Subcutaneous abdominal adipose tissue (tissue), 5 donors: ENCODE data around the gene FERMT3.

ENCODE experiments used
- H3K27ac ChIP-seq: one replicate; pipeline ENCODE4 v1.7.0; 2013; ENCODE audit warnings: low read depth, mild to moderate bottlenecking, inconsistent platforms, low read length, moderate library complexity
- H3K27me3 ChIP-seq, 5 donors: one replicate each; pipeline ENCODE4 v1.7.0; 2013; ENCODE audit warnings: low read length in 5 of 5, inconsistent platforms in 1 of 5; ENCODE audit not compliant: control insufficient read depth in 5 of 5, insufficient read depth in 4 of 5
- H3K36me3 ChIP-seq, 5 donors: one replicate each; pipeline ENCODE4 v1.7.0; 2013; ENCODE audit warnings: low read length in 5 of 5; ENCODE audit not compliant: control insufficient read depth in 5 of 5, insufficient read depth in 5 of 5
- H3K4me1 ChIP-seq, 5 donors: one replicate each; pipeline ENCODE4 v1.7.0; 2013; ENCODE audit warnings: low read length in 5 of 5, mild to moderate bottlenecking in 3 of 5, moderate library complexity in 1 of 5; ENCODE audit not compliant: control insufficient read depth in 5 of 5, insufficient read depth in 5 of 5
- H3K4me3 ChIP-seq, 5 donors: one replicate each; pipeline ENCODE4 v1.7.0; 2013; ENCODE audit warnings: low read length in 5 of 5, low read depth in 1 of 5
- H3K9ac ChIP-seq, 5 donors: one replicate each; pipeline ENCODE4 v1.7.0; 2013; ENCODE audit warnings: low read length in 5 of 5, mild to moderate bottlenecking in 4 of 5, moderate library complexity in 3 of 5
- H3K9me3 ChIP-seq, 5 donors: one replicate each; pipeline ENCODE4 v1.7.0; 2013; ENCODE audit warnings: low read length in 5 of 5; ENCODE audit not compliant: control insufficient read depth in 5 of 5
- donor health status: healthy.
- donor health status: healthy.
- donor health status: healthy.
- donor health status: healthy.
- donor health status: healthy.

FERMT3 gene

GRCh38 chr11:64233913-64234586 lies 27.5 kb downstream of the FERMT3 start, which contains the start of gene VEGFB:
Gene VEGFB, plus strand, starts transcription at chr11:64234584. Its CDS starts 250 bp downstream, at chr11:64234834.
- peaks cover 0 to 27% (median 21%) of the 10 kb centered on the region in 5 donors for H3K36me3 ChIP-seq
- H3K9me3 ChIP-seq = no peaks in the 10 kb centered on the region
- peak within 1 kb of the TSS; percentile 69 for H3K27ac ChIP-seq
- no peaks in the 10 kb centered on the region for H3K27me3 ChIP-seq
- H3K4me1 ChIP-seq = peaks cover 8 to 58% (median 48%) of the 10 kb centered on the region in 5 donors
- peak within 1 kb of the TSS in 4 of 5 donors; percentile 53 to 80 (median 72) for H3K9ac ChIP-seq
- peak within 1 kb of the TSS; percentile 65 to 89 (median 76) for H3K4me3 ChIP-seq

- Histone ChIP-seq H3K9me3 (no peaks in the 10 kb centered on the region), H3K27ac (peak overlapping the region; percentile 69), H3K4me3 (peak overlapping the region; percentile 62 to 89 (median 76)), H3K27me3 (no peaks in the 10 kb centered on the region), H3K4me1 (peaks cover 8 to 54% (median 42%) of the 10 kb centered on the region in 5 donors), H3K36me3 (peaks cover 0 to 28% (median 23%) of the 10 kb centered on the region in 5 donors), H3K9ac (peak overlapping the region in 4 of 5 donors; percentile 34 to 80 (median 60))
These were observed 28.3 kb downstream of the FERMT3 start for GRCh38 chr11:64234647-64235379.

- peaks cover 0 to 2% (median 0%) of the 10 kb centered on the region in 5 donors for H3K27me3 ChIP-seq
- peak overlapping the region; percentile 69 for H3K27ac ChIP-seq
- peaks cover 0 to 28% (median 23%) of the 10 kb centered on the region in 5 donors for H3K36me3 ChIP-seq
- H3K4me1 ChIP-seq = peaks cover 12 to 54% (median 46%) of the 10 kb centered on the region in 5 donors
- H3K9me3 ChIP-seq = no peaks in the 10 kb centered on the region
- peak overlapping the region in 4 of 5 donors; percentile 34 to 80 (median 60) for H3K9ac ChIP-seq
- H3K4me3 ChIP-seq = peak overlapping the region; percentile 62 to 89 (median 76)
These were observed 29.1 kb downstream of the FERMT3 start for GRCh38 chr11:64235437-64236161.

DNA sequence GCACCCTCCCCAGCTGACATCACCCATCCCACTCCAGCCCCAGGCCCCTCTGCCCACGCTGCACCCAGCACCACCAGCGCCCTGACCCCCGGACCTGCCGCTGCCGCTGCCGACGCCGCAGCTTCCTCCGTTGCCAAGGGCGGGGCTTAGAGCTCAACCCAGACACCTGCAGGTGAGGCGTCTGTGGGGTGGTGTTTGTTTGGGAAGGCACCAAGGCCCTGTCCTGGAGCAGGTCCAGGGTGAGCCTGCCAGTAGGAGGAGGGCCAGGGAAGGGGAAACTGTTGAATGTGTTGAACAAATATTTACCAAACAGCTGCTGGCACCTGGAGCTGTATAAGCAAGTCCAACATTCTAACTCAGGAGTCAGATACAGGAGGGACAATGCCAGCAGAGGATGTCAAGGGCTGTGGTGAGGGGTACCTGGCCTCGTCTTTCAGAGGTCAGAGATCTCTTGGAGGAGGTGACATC lies 31.0 kb downstream of the FERMT3 start:
- H3K9me3 ChIP-seq = no peaks in the 10 kb centered on the region
- H3K27ac ChIP-seq = no peak overlapping the region
- H3K9ac ChIP-seq = no peak overlapping the region
- peaks cover 0 to 28% (median 23%) of the 10 kb centered on the region in 5 donors for H3K36me3 ChIP-seq
- H3K4me3 ChIP-seq = no peak overlapping the region
- H3K27me3 ChIP-seq = peaks cover 0 to 7% (median 0%) of the 10 kb centered on the region in 5 donors
- H3K4me1 ChIP-seq = peaks cover 14 to 55% (median 46%) of the 10 kb centered on the region in 5 donors

DNA sequence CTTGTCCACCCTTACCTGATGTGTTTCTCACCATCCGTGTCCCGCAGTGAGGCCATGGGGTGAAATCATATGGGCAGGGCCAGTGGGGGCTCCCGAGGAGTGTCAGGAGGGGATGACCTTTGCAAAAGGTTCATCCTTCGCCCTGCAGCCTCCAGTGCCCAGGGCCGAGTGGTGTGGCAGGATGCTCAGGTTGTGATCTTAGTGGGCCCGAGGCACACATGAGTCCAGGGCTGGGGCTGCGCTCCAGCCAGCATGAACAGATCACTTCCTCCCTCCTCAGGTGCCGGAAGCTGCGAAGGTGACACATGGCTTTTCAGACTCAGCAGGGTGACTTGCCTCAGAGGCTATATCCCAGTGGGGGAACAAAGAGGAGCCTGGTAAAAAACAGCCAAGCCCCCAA lies 31.6 kb downstream of the FERMT3 start:
- H3K27ac ChIP-seq = no peak overlapping the region
- H3K4me1 ChIP-seq = peaks cover 13 to 55% (median 45%) of the 10 kb centered on the region in 5 donors
- no peak overlapping the region for H3K9ac ChIP-seq
- no peak overlapping the region for H3K4me3 ChIP-seq
- no peaks in the 10 kb centered on the region for H3K9me3 ChIP-seq
- peaks cover 0 to 29% (median 24%) of the 10 kb centered on the region in 5 donors for H3K36me3 ChIP-seq
- peaks cover 0 to 7% (median 0%) of the 10 kb centered on the region in 5 donors for H3K27me3 ChIP-seq

DNA sequence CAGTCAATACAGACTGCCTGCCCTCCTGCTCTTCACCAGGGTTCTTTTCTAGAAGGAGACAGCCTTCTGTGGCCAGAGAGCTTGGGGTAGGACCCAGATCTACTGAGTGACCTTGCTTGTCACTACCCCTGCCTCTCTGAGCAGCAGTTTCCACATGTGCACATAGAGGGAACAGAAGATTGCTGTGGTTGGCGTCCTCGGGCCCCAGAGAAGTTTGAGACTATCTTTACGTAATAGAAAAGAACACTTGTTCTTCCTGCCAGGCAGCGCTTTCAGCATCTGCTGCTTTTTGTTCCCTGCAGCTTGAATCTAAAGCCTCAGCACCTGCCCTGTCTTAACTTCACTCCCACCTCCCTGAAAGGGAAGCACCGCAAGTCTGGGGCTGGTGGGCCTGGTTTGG lies 32.5 kb downstream of the FERMT3 start:
- H3K27me3 ChIP-seq = peaks cover 0 to 7% (median 0%) of the 10 kb centered on the region in 5 donors
- peak overlapping the region; percentile 54 for H3K27ac ChIP-seq
- peaks cover 0 to 39% (median 31%) of the 10 kb centered on the region in 5 donors for H3K36me3 ChIP-seq
- H3K9me3 ChIP-seq = no peaks in the 10 kb centered on the region
- no peak overlapping the region for H3K4me3 ChIP-seq
- no peak overlapping the region for H3K9ac ChIP-seq
- peaks cover 12 to 56% (median 42%) of the 10 kb centered on the region in 5 donors for H3K4me1 ChIP-seq

- Histone ChIP-seq H3K4me3 (peak overlapping the region; percentile 42 to 84 (median 79)), H3K9ac (peak overlapping the region; percentile 72 to 95 (median 90)), H3K9me3 (no peaks in the 10 kb centered on the region), H3K36me3 (peaks cover 0 to 42% (median 34%) of the 10 kb centered on the region in 5 donors), H3K4me1 (peaks cover 12 to 61% (median 40%) of the 10 kb centered on the region in 5 donors), H3K27me3 (peaks cover 0 to 7% (median 0%) of the 10 kb centered on the region in 5 donors), H3K27ac (peak overlapping the region; percentile 99)
These were observed 33.3 kb downstream of the FERMT3 start for GRCh38 chr11:64239662-64240434.

DNA sequence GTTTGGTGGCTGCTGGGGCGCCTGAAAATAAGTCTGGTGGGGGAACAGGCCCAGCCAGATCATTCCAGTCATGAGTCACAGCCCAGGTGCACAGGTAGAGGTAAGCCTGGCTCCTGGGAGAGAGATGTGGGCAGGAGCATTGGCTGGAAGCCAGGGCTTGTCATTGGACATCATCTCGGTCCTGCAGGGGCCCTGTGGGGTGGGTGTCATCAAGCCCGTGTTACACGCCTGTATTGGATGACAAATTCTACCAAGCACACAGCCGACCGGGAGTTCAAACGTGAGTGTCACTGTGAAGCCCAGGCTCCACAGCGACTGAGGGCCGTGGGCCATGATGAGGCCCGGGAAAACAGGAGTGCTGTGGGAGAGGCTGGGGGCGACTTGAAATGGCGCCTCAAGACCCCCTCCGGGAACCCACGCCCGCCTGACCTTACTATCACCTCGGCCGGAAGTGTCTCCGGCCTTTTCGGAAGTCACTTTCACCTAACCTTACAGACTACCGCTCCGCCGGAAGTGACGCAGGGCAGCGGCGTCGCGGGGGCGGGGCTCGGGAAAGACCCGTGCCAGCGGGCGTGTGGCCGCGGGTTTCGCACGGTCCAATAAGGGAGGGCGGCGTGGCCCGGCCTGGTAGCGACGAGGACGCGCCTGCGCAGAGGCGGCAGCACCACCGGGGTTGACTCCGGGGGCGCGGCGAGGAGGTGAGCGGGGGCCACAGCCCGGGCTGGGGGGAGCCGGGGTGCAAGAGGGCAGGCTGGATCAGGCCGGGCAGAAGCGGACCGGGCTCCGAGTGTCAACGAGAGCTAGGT lies 34.1 kb downstream of the FERMT3 start, which contains the start of gene FKBP2:
FKBP2 (plus strand) TSS at position 661 of the 806 bp plus-strand sequence. CDS start 1,293 bp downstream, outside the sequence.
- peaks cover 8 to 61% (median 40%) of the 10 kb centered on the region in 5 donors for H3K4me1 ChIP-seq
- no peaks in the 10 kb centered on the region for H3K9me3 ChIP-seq
- peak within 1 kb of the TSS; percentile 99 for H3K27ac ChIP-seq
- peaks cover 0 to 7% (median 0%) of the 10 kb centered on the region in 5 donors for H3K27me3 ChIP-seq
- H3K4me3 ChIP-seq = peak within 1 kb of the TSS; percentile 75 to 86 (median 84)
- peak within 1 kb of the TSS; percentile 79 to 95 (median 90) for H3K9ac ChIP-seq
- H3K36me3 ChIP-seq = peaks cover 0 to 42% (median 34%) of the 10 kb centered on the region in 5 donors
